OCI-LY3 (cell line): ENCODE data around the gene RBM28.

Experiments
- H2AFZ ChIP-seq: fragments of 200-600, 300-600 bp; shearing (Covaris generic); 2 replicates; pipeline ENCODE4 v1.6.0; 2014; ENCODE audit warnings: antibody characterized with exemption, low read depth, low read length
- H3K27ac ChIP-seq: fragments of 200-600, 300-600 bp; sonication (generic); 2 replicates; pipeline ENCODE4 v1.5.1; 2014; ENCODE audit warnings: mild to moderate bottlenecking, low read length, moderate library complexity, mixed read lengths
- H3K27me3 ChIP-seq: fragments of 200-600, 300-600 bp; sonication (generic); 2 replicates; pipeline ENCODE4 v1.6.1; 2014; ENCODE audit warnings: low read depth, low read length, mixed read lengths
- H3K36me3 ChIP-seq: fragments of 200-600, 300-600 bp; sonication (generic); replicated peaks from 2 replicates; pipeline ENCODE3; 2014; ENCODE audit warnings: low read depth, low read length, mixed read lengths
- H3K4me1 ChIP-seq: fragments of 300-600, 200-600 bp; sonication (generic); 2 replicates; pipeline ENCODE4 v1.6.1; 2014; ENCODE audit warnings: low read length, mixed read lengths
- H3K4me2 ChIP-seq: fragments of 200-600, 300-600 bp; sonication (generic); 2 replicates; pipeline ENCODE4 v1.6.1; 2014; ENCODE audit warnings: low read length, mixed read lengths
- H3K4me3 ChIP-seq: fragments of 300-600, 200-600 bp; sonication (generic); 2 replicates; pipeline ENCODE4 v1.5.1; 2014; ENCODE audit warnings: antibody characterized with exemption, mild to moderate bottlenecking, low read length, moderate library complexity
- H3K79me2 ChIP-seq: fragments of 300-600, 200-600 bp; shearing (Covaris generic); 2 replicates; pipeline ENCODE4 v1.6.1; 2014; ENCODE audit warnings: mild to moderate bottlenecking, low read length, mixed read lengths
- H3K9ac ChIP-seq: fragments of 300-600, 200-600 bp; shearing (Covaris generic); 2 replicates; pipeline ENCODE4 v1.6.0; 2014; ENCODE audit warnings: mild to moderate bottlenecking, low read length, moderate library complexity
- H3K9me3 ChIP-seq: fragments of 200-600, 300-600 bp; shearing (Covaris generic); 2 replicates; pipeline ENCODE4 v1.6.1; 2014; ENCODE audit warnings: low read length, mixed read lengths; ENCODE audit not compliant: insufficient read depth
- H4K20me1 ChIP-seq: fragments of 200-600, 300-600 bp; sonication (generic); 2 replicates; pipeline ENCODE4 v1.6.1; 2016; ENCODE audit warnings: low read length, mixed read lengths; ENCODE audit not compliant: insufficient read depth
- EZH2phosphoT487 ChIP-seq: fragments of 200-600 bp; shearing (Covaris generic); IDR thresholded peaks from 2 replicates; pipeline ENCODE4 v1.6.1; 2018; ENCODE audit warnings: antibody characterized with exemption, mixed run types, low read depth
- TF ChIP-seq, protein P1 (sequence below): fragments of 200-600, 300-600 bp; sonication (generic); IDR thresholded peaks from 2 replicates; pipeline ENCODE4 v1.5.1; 2014; ENCODE audit warnings: antibody characterized with exemption, low read length, low read depth

Gene RBM28

DNA sequence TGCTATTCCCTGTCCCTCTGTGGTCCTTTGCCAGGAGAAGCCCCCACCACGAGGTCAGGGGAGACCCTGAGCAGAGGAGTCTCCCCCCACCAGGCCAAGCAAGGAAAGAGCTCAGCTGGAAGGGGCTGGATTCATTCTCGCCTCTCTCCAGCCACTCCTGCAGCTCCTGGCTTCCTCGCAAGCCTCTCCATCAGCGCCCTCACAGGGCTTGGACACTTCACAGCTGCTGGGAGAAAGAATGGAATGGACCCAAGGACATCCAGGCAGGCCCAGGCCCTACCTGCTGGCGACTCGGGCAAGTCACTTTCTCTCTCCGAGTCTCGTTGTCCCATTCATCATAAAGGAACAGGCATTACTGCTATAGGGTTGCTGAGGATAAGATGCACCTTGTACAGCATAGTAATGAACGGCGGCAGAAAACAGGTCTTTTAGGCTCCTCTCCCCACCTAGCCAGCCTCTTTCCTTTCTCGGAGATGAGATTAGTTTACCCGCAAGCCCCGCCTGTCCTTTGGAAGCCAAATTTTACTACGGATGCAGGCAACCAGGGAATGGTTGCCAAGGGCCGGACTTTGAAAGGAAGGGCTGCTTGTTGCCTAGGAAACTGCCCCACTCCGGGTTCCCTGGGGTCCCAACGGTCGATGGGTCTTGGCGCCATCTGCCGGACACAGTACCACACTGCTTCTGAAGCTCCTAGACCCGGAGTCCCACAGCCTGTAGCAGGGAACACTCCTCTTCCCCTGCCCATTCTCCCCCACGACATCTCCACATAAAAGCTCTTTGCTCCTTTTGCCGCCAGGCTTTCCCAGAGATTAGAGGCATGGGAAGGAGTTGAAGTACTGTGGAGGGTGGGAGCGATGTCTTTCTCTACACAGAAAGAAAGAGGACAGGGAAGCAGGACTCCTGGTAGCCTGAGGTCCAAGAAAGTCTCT is 43.8 kb upstream of the RBM28 start:
- peaks cover 2% of the 10 kb centered on the region for H3K36me3 ChIP-seq
- H3K79me2 ChIP-seq, result no peaks in the 10 kb centered on the region
- no peak for TF ChIP-seq EZH2phosphoT487
- TF ChIP-seq, protein P1, sequence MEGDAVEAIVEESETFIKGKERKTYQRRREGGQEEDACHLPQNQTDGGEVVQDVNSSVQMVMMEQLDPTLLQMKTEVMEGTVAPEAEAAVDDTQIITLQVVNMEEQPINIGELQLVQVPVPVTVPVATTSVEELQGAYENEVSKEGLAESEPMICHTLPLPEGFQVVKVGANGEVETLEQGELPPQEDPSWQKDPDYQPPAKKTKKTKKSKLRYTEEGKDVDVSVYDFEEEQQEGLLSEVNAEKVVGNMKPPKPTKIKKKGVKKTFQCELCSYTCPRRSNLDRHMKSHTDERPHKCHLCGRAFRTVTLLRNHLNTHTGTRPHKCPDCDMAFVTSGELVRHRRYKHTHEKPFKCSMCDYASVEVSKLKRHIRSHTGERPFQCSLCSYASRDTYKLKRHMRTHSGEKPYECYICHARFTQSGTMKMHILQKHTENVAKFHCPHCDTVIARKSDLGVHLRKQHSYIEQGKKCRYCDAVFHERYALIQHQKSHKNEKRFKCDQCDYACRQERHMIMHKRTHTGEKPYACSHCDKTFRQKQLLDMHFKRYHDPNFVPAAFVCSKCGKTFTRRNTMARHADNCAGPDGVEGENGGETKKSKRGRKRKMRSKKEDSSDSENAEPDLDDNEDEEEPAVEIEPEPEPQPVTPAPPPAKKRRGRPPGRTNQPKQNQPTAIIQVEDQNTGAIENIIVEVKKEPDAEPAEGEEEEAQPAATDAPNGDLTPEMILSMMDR, result peak; percentile 87
- H3K9me3 ChIP-seq, result no peaks in the 10 kb centered on the region
- peak overlapping the region; percentile 21; the same call in 1 of the 2 replicates for H3K4me2 ChIP-seq
- H3K27me3 ChIP-seq, result no peaks in the 10 kb centered on the region
- H3K27ac ChIP-seq, result no peak overlapping the region
- no peak overlapping the region for H3K9ac ChIP-seq
- H3K4me3 ChIP-seq, result no peak overlapping the region
- no peak overlapping the region for H2AFZ ChIP-seq
- no peaks in the 10 kb centered on the region; the same call in 1 of the 2 replicates for H3K4me1 ChIP-seq
- H4K20me1 ChIP-seq, result no peaks in the 10 kb centered on the region

DNA sequence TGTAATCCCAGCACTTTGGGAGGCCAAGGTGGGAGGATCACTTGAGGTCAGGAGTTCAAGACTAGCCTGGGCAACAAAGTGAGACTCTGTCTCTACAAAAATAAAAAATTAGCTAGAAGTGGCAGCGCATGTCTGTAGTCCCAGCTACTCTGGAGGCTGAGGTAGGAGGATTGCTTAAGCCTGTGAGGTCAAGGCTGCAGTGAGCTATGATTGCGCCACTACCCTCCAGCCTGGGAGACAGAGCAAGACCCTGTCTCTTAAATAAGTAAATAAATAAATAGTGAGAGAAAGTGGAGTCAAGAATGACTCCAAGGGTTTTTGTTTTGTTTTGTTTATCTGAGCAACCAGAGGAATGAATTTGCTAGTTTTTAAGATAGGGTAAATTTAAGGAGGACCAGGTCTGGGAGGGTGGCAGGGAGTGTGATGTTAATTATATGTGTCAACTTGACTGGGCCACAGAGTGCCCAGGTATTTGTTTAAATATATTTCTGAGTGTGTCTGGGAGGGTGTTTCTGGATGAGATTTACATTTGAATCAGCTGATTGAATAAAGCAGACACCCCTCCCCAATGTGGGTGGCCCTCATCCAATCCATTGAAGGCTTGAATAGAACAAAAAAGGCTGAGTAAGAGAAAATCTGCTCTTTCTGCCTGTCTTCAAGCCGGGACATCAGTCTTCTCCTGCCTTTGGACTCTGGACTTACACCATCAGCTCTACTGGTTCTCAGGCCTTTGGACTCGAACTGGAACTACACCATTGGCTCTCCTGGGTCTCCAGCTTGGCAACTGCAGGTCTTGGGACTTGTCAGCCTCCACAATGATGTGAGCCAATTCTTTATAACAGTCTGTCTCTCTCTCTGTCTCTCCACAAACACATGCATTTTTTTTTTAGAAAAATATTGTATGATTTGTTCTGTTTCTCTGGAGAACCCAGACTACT is 42.5 kb upstream of the RBM28 start:
- no peaks in the 10 kb centered on the region for H3K9me3 ChIP-seq
- TF ChIP-seq EZH2phosphoT487, result no peak
- TF ChIP-seq, protein P1, result no peak
- no peaks in the 10 kb centered on the region for H3K27me3 ChIP-seq
- no peak overlapping the region for H2AFZ ChIP-seq
- no peaks in the 10 kb centered on the region for H3K79me2 ChIP-seq
- H3K36me3 ChIP-seq, result no peaks in the 10 kb centered on the region
- H3K27ac ChIP-seq, result no peak overlapping the region
- H3K4me1 ChIP-seq, result no peaks in the 10 kb centered on the region; the same call in 1 of the 2 replicates
- H3K9ac ChIP-seq, result no peak overlapping the region
- no peak overlapping the region for H3K4me2 ChIP-seq
- H4K20me1 ChIP-seq, result no peaks in the 10 kb centered on the region
- no peak overlapping the region for H3K4me3 ChIP-seq

DNA sequence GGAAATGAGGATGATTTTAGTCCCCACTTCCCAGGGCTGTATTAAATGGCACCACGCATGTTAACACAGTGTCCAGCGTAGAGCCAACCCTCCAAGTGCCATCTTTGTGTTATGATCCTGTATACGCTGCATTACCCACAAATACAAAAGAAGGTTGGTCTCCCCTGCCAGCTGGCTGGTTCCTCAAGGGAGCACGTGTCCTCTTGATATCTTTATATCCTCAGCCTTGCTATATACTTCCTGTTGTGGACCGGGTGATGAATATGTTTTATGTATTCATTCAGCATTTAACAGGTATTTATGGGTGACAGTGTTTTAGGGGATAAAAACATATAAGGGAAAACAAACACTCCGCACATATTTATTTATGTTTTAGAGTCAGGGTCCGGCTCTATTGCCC is 41.0 kb upstream of the RBM28 start:
- no peak overlapping the region for H2AFZ ChIP-seq
- H3K27ac ChIP-seq, result no peak overlapping the region
- no peak for TF ChIP-seq EZH2phosphoT487
- TF ChIP-seq, protein P1, result no peak
- no peak overlapping the region for H3K4me2 ChIP-seq
- no peak overlapping the region for H3K9ac ChIP-seq
- no peak overlapping the region for H3K4me3 ChIP-seq
- no peaks in the 10 kb centered on the region for H3K36me3 ChIP-seq
- H3K79me2 ChIP-seq, result no peaks in the 10 kb centered on the region
- no peaks in the 10 kb centered on the region for H4K20me1 ChIP-seq
- H3K9me3 ChIP-seq, result no peaks in the 10 kb centered on the region
- H3K27me3 ChIP-seq, result no peaks in the 10 kb centered on the region
- no peaks in the 10 kb centered on the region; the same call in 1 of the 2 replicates for H3K4me1 ChIP-seq

DNA sequence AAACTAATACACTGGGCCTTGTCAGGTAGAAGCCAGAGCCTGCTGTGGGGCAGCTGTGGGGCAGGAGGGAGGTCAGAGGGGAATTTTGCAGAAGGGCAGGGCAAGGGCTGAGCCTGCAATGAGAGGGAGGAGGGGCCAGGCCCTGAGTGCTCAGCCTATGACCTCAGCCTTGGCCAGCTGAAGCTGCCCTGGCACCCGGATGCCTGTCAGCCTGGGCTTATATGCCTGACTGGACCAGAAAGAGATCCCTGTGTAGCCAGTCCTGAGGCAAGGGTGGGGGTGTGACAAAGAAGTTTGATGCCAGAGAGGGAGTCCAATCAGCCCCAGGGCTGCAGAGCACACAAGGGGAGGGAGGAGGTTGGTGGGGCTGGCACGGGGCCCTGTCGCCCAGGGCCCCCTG is 40.1 kb upstream of the RBM28 start:
- Histone ChIP-seq H3K27ac (no peak overlapping the region), H3K4me2 (no peak overlapping the region), H3K27me3 (no peaks in the 10 kb centered on the region), H3K79me2 (no peaks in the 10 kb centered on the region), H4K20me1 (no peaks in the 10 kb centered on the region), H3K4me3 (no peak overlapping the region), H2AFZ (no peak overlapping the region), H3K36me3 (no peaks in the 10 kb centered on the region), H3K4me1 (no peaks in the 10 kb centered on the region; the same call in 1 of the 2 replicates), H3K9ac (no peak overlapping the region), H3K9me3 (no peaks in the 10 kb centered on the region)
- TF ChIP-seq EZH2phosphoT487, result no peak
- TF ChIP-seq, protein P1, result no peak
